Endothelial cell of umbilical vein (primary cell): ENCODE measurements around the gene RASA2. TPM values are rescaled to one million over a fixed set of nuclear protein-coding genes. Genes with fewer than 3 reads are reported as not detected.

ENCODE experiments used
- BruUV-seq: library from RNA; stranded (reverse); fragments of 400-500 nt; replicated peaks from 2 replicates; lab custom pipeline; 2021; lab: Mats Ljungman, UMichigan
- CTCF ChIA-PET: fragments of 300-600, 350-600 bp; sonication (Branson Sonifier 250); formaldehyde crosslinking; loops from one replicate; lab custom pipeline; 2021; ENCODE audit warnings: antibody characterized with exemption, inconsistent platforms; lab: Charles Lee
- POLR2A ChIA-PET: fragments of 300-600, 350-600 bp; sonication (Branson Sonifier 250); formaldehyde crosslinking; loops from one replicate; lab custom pipeline; 2021; ENCODE audit warnings: antibody characterized with exemption, inconsistent platforms; lab: Charles Lee
- DNase-seq: peaks from one replicate; pipeline ENCODE4 v3.0.0-alpha.2; 2011; ENCODE audit warnings: low read depth, low spot score
- FAIRE-seq: peaks from 2 replicates; lab custom pipeline; 2011; peaks lifted over from hg19 to GRCh38; lab: Jason Lieb, UNC
- H2AFZ ChIP-seq: 2 replicates; pipeline ENCODE4 v1.6.0; 2012; ENCODE audit warnings: low read depth, low read length, control low read depth, inconsistent platforms
- H3K27ac ChIP-seq: 2 replicates; pipeline ENCODE4 v1.5.1; 2011; ENCODE audit warnings: low read depth, mild to moderate bottlenecking, control low read depth, low read length, moderate library complexity; ENCODE audit not compliant: insufficient read depth
- H3K27me3 ChIP-seq, 2 experiments: 2 replicates each; pipeline versions ENCODE4 v1.6.0 to v1.6.1; 2011; ENCODE audit warnings: low read length in 2 of 2, mixed read lengths in 1 of 2; ENCODE audit not compliant: control insufficient read depth in 2 of 2, insufficient read depth in 2 of 2
- H3K36me3 ChIP-seq, 2 experiments: 2 replicates in 1 of 2; 3 replicates in 1 of 2; pipeline ENCODE4 v1.5.1; 2011; ENCODE audit warnings: low read length in 2 of 2, mild to moderate bottlenecking in 1 of 2, moderate library complexity in 1 of 2; ENCODE audit not compliant: control insufficient read depth in 2 of 2, insufficient read depth in 2 of 2; ENCODE audit errors: extremely low read depth in 1 of 2
- H3K4me1 ChIP-seq: 3 replicates; pipeline ENCODE4 v1.5.1; 2011; ENCODE audit warnings: mild to moderate bottlenecking, low read length; ENCODE audit not compliant: control insufficient read depth, insufficient read depth; ENCODE audit errors: extremely low read depth
- H3K4me2 ChIP-seq: 2 replicates; pipeline ENCODE4 v1.6.1; 2011; ENCODE audit warnings: low read length, control low read depth, mixed read lengths; ENCODE audit not compliant: insufficient read depth
- H3K4me3 ChIP-seq, 3 experiments: fragments of 200-600 bp in 1 of 3; sonication (generic), shearing (Covaris generic) in 1 of 3; replicated peaks in 1 of 3; 2 replicates each; pipeline ENCODE4 v1.5.1; 2011 to 2016; ENCODE audit warnings: control low read depth in 3 of 3, low read length in 3 of 3, mild to moderate bottlenecking in 2 of 3, inconsistent platforms in 1 of 3, low read depth in 1 of 3, moderate library complexity in 1 of 3; ENCODE audit not compliant: insufficient read depth in 1 of 3
- H3K79me2 ChIP-seq: 2 replicates; pipeline ENCODE4 v1.6.0; 2012; ENCODE audit warnings: low read length, inconsistent platforms; ENCODE audit not compliant: control insufficient read depth, insufficient read depth
- H3K9ac ChIP-seq: replicated peaks from 2 replicates; pipeline ENCODE3; 2011; ENCODE audit warnings: low read length, control low read depth; ENCODE audit not compliant: insufficient read depth; ENCODE audit errors: extremely low read depth
- H3K9me1 ChIP-seq: replicated peaks from 3 replicates; pipeline ENCODE4 v1.6.0; 2011; ENCODE audit warnings: mild to moderate bottlenecking, low read length; ENCODE audit not compliant: control insufficient read depth, insufficient read depth; ENCODE audit errors: extremely low read depth
- H3K9me3 ChIP-seq: replicated peaks from 2 replicates; pipeline ENCODE4 v1.5.1; 2012; ENCODE audit warnings: low read length, inconsistent platforms; ENCODE audit not compliant: control insufficient read depth, insufficient read depth
- H4K20me1 ChIP-seq: replicated peaks from 2 replicates; pipeline ENCODE3; 2011; ENCODE audit warnings: mild to moderate bottlenecking, low read length; ENCODE audit not compliant: control insufficient read depth, insufficient read depth; ENCODE audit errors: extremely low read depth
- EZH2 ChIP-seq: IDR thresholded peaks from 2 replicates; pipeline ENCODE4 v1.6.1; 2012; ENCODE audit warnings: borderline replicate concordance, low read depth, mild to moderate bottlenecking, moderate library complexity, low read length, inconsistent platforms; ENCODE audit not compliant: severe bottlenecking
- FOS ChIP-seq: IDR thresholded peaks from 2 replicates; pipeline ENCODE4 v1.6.1; 2011; ENCODE audit warnings: mild to moderate bottlenecking, low read length, moderate library complexity, borderline replicate concordance; ENCODE audit not compliant: insufficient read depth
- GATA2 ChIP-seq: IDR thresholded peaks from 2 replicates; pipeline ENCODE4 v1.7.0; 2011; ENCODE audit warnings: low read depth, mild to moderate bottlenecking, moderate library complexity, mixed read lengths, low read length; ENCODE audit not compliant: insufficient read length, insufficient read depth
- JUN ChIP-seq: IDR thresholded peaks from 2 replicates; pipeline ENCODE4 v1.6.1; 2011; ENCODE audit warnings: borderline replicate concordance, low read depth; ENCODE audit not compliant: insufficient read length, insufficient read depth
- MYC ChIP-seq: IDR thresholded peaks from one replicate; pipeline ENCODE4 v1.6.1; 2011; ENCODE audit warnings: mild to moderate bottlenecking, low read depth, low read length
- POLR2A ChIP-seq: IDR thresholded peaks from 2 replicates; pipeline ENCODE4 v1.6.1; 2012; ENCODE audit warnings: low read depth, mild to moderate bottlenecking, control low read depth, low read length
- POLR2AphosphoS5 ChIP-seq: IDR thresholded peaks from 2 replicates; pipeline ENCODE4 v1.6.1; 2012; ENCODE audit warnings: low read depth, mild to moderate bottlenecking, control low read depth, low read length, moderate library complexity; ENCODE audit not compliant: insufficient read depth
- dilution Hi-C: fragments of 300-500 bp; cut with MboI; formaldehyde crosslinking; loops from one replicate; pipeline ENCODE4 v1.15.0; 2019; ENCODE audit warnings: low sequenced_read_pairs; ENCODE audit not compliant: extremely low pct_ligation_motif_present
- intact Hi-C: fragments of 100-400 bp; cut with micrococcal nuclease; formaldehyde crosslinking; loops from one replicate; pipeline ENCODE4 v1.10.0; 2022
- polyA plus RNA-seq, 4 experiments: library from polyadenylated mRNA; depleted of rRNA in 3 of 4; stranded (reverse) in 3 of 4; unstranded in 1 of 4; fragments of >200 nt; gene quantifications; 2 replicates each; pipeline versions ENCODE4 v1.2.1 to v1.2.3, GENCODE V29; 2011 to 2012; ENCODE audit warnings: missing spikeins in 1 of 4
- total RNA-seq: library from RNA; stranded (reverse); gene quantifications from 2 replicates; pipeline ENCODE4 v1.2.3, GENCODE V29; 2021
- TF ChIP-seq, protein P1 (sequence below): IDR thresholded peaks from 2 replicates; pipeline ENCODE4 v1.6.1; 2011; ENCODE audit not compliant: insufficient read depth, insufficient read length
- TF ChIP-seq, protein P2 (sequence below), 2 donors: IDR thresholded peaks; 1 replicate in 1 of 2; 2 replicates in 1 of 2; pipeline ENCODE4 v1.5.1; 2011; ENCODE audit warnings: low read length in 2 of 2, mild to moderate bottlenecking in 2 of 2, moderate library complexity in 2 of 2, control low read depth in 1 of 2, inconsistent platforms in 1 of 2, low read depth in 1 of 2; ENCODE audit not compliant: insufficient read depth in 1 of 2; ENCODE audit errors: extremely low read depth in 1 of 2

RASA2 gene
- total and polyA plus RNA-seq, 2 donors (not counting 3 experiments of a cell fraction or from before 2014, with no cell fraction given) = 3.1 to 20.2 TPM

DNA sequence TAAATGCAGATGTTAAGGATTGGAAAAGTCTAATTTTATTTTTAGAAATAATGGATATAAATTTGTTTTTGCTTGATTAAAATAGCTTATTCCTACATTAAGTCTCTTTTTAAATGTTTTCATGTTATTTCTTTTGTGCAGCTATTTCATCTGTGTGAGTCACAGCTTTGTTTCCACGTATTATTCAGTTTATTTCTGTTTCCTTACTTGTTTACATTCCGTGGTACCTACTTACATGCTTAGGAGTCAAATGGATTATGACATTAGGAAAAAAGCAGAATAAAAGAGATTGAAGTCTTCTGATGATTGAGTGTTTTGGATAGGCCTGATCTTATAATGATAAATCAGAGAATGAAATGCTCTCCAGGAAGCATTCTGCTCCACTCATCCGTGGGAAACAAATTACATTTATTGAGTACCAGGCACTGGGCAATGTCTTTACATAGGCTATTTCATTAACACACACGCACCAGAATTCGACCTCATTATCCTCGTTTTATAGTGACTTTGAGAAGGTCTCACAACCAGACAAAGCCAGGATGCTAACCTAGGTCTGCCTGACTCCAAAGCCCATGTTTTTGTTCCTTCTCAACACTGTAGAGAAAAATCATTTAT is 38.1 kb upstream of the RASA2 start:
- Histone ChIP-seq H3K9ac (no peak overlapping the region), H2AFZ (no peak overlapping the region), H4K20me1 (no peaks in the 10 kb centered on the region), H3K36me3 (peaks cover 19 to 21% of the 10 kb centered on the region in 2 experiments), H3K4me2 (no peak overlapping the region), H3K4me3 (no peak overlapping the region), H3K9me3 (no peaks in the 10 kb centered on the region), H3K9me1 (no peaks in the 10 kb centered on the region), H3K27me3 (no peaks in the 10 kb centered on the region), H3K27ac (no peak overlapping the region), H3K4me1 (peaks cover 12% of the 10 kb centered on the region), H3K79me2 (peaks cover 17% of the 10 kb centered on the region)
- ChIA-PET CTCF (interaction anchor here (0.6 to 3.9 kb wide), 21 partner anchors 9 to 217 kb away, joined by 3 to 45 read pairs (median 5); partner anchors contain the start of genes PXYLP1 and ZBTB38), POLR2A (no interaction called here)
- intact Hi-C loops (no loop called here), dilution Hi-C loops (no loop called here)
- BruUV-seq = no TSS peak
- TF ChIP-seq FOS (peak; percentile 35), EZH2 (no peak), POLR2AphosphoS5 (no peak)
- TF ChIP-seq, protein P1, sequence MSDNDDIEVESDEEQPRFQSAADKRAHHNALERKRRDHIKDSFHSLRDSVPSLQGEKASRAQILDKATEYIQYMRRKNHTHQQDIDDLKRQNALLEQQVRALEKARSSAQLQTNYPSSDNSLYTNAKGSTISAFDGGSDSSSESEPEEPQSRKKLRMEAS = no peak
- DNase-seq (peak; percentile 60), FAIRE-seq (peak; percentile 59)

DNA sequence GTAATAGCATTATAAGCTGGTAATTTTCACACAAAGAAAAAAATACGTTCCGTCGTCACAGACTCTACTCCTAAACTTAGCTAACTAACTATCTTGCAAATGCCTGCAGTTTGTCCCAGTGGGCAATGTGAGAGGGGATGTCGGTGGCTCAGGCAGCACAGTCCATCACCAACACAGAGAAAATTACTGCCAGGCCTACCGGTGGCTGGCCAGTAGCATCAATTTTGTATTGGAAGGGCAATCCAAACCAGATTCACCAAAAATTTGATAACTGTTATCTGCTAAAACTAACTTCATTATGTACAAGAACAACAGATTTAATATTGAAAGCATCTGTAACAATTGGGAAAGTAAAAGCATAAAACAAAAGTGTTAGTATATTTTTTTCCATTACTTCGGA is 37.4 kb upstream of the RASA2 start:
- dilution Hi-C loops = no loop called here

More for the DNA sequence above, 37.4 kb upstream of the RASA2 start:
- Histone ChIP-seq H3K9me1 (no peaks in the 10 kb centered on the region), H4K20me1 (no peaks in the 10 kb centered on the region), H3K27ac (no peak overlapping the region), H3K9me3 (no peaks in the 10 kb centered on the region), H3K27me3 (no peaks in the 10 kb centered on the region), H3K4me3 (no peak overlapping the region), H3K79me2 (peaks cover 10% of the 10 kb centered on the region), H3K9ac (no peak overlapping the region), H2AFZ (no peak overlapping the region), H3K4me2 (no peak overlapping the region), H3K36me3 (peaks cover 12 to 14% of the 10 kb centered on the region in 2 experiments), H3K4me1 (peaks cover 12% of the 10 kb centered on the region)
- no TSS peak for BruUV-seq
- no peak for TF ChIP-seq FOS
- TF ChIP-seq, protein P2, sequence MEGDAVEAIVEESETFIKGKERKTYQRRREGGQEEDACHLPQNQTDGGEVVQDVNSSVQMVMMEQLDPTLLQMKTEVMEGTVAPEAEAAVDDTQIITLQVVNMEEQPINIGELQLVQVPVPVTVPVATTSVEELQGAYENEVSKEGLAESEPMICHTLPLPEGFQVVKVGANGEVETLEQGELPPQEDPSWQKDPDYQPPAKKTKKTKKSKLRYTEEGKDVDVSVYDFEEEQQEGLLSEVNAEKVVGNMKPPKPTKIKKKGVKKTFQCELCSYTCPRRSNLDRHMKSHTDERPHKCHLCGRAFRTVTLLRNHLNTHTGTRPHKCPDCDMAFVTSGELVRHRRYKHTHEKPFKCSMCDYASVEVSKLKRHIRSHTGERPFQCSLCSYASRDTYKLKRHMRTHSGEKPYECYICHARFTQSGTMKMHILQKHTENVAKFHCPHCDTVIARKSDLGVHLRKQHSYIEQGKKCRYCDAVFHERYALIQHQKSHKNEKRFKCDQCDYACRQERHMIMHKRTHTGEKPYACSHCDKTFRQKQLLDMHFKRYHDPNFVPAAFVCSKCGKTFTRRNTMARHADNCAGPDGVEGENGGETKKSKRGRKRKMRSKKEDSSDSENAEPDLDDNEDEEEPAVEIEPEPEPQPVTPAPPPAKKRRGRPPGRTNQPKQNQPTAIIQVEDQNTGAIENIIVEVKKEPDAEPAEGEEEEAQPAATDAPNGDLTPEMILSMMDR (IDR thresholded peaks at IDR 0.05; ENCODE audit: extremely low read depth in 1 of 2, insufficient read depth in 1 of 2, low read depth in 1 of 2, low read length in 2 of 2) = no peak
- TF ChIP-seq GATA2 = no peak
- TF ChIP-seq EZH2 = no peak
- TF ChIP-seq JUN = no peak
- TF ChIP-seq, protein P1 = no peak
- no peak for TF ChIP-seq POLR2AphosphoS5
- TF ChIP-seq MYC = no peak
- no peak for TF ChIP-seq POLR2A
- CTCF ChIA-PET = interaction anchor here (0.8 to 3.9 kb wide), 12 partner anchors 9 to 146 kb away, joined by 3 to 45 read pairs (median 4); partner anchors contain the start of gene ZBTB38
- no peak for FAIRE-seq
- DNase-seq = no peak
- POLR2A ChIA-PET = no interaction called here
- intact Hi-C loops = no loop called here
